ENCODE results near the gene FCRL6.

DNA sequence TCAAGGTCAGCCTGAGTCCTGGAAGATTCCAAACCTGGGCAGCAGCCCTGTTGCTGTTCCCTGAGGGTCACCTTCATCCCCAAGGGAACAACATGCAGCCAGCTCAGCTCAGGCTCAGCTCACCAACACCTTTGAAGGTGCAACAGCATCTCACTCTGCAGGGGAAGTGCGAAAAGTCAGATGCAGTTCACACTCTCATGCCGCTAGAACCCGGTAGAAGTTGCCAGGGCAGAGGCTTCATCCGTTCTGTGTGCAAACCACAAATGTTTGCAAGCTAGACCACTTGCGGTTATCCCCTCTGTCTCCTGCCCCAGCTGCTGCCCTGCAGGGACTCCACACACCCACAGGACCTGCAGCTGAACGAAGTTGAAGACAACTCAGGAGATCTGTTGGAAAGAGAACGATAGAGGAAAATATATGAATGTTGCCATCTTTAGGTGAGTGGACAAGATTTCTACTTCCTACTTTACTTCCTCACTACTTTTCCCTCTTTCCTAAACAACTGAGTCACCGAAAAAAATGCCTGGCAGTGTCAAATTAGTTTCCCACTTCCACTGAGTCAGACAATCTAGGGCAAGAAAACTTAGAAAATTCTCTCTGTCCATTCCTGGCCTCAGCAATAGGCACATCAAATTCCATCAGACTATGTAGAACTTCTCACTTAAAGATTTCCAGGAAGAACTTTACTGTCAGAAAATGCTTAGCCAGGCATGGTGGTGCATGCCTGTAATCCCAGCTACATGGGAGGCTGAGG is 1.8 kb upstream of the FCRL6 start:
- TF ChIP-seq CTCF (IDR thresholded peaks at IDR 0.05; ENCODE audit: low read length), result no peak
- TF ChIP-seq EZH2 (IDR thresholded peaks at IDR 0.05; ENCODE audit: borderline replicate concordance, low read length), result no peak

Data from OCI-LY1 (cell line).